Measurements from ENCODE around the gene TSPAN10. TPM values are rescaled to one million over a fixed set of nuclear protein-coding genes. Genes with fewer than 3 reads are reported as not detected.

The TSPAN10 gene
- total and polyA plus RNA-seq, 2 of the 13 experiments (the other 11 are each of a cell fraction or from before 2014, with no cell fraction given) = 0.54 to 0.75 TPM

- intact Hi-C loops (cut with micrococcal nuclease; ENCODE audit: unreplicated experiment) = no loop called here
- 98% methylated on average over 14 of the region's 14 CpGs for WGBS (ENCODE audit: low lambda C conversion rate)
- DNase-seq (ENCODE audit: low spot score) = no peak
- no peaks in the 10 kb centered on the region for H3K4me1 ChIP-seq (ENCODE audit: insufficient read depth, low read length)
- peaks cover 44 to 81% of the 10 kb centered on the region in 2 experiments for H3K36me3 ChIP-seq (replicated peaks in 1 of 2; ENCODE audit: control insufficient read depth in 1 of 2, insufficient read depth in 2 of 2, low read length in 2 of 2)
- no peak overlapping the region for H3K27ac ChIP-seq (ENCODE audit: extremely low read length, insufficient read depth, low read length)
- H3K27me3 ChIP-seq (ENCODE audit: control insufficient read depth in 1 of 2, insufficient read depth in 2 of 2, low read length in 2 of 2) = no peaks in the 10 kb centered on the region
- H3K4me2 ChIP-seq (ENCODE audit: low read depth, low read length) = no peak overlapping the region
- no peak overlapping the region for H3K9ac ChIP-seq (ENCODE audit: insufficient read depth, low read depth, low read length)
- BruUV-seq (replicated peaks) = no TSS peak
- H3K79me2 ChIP-seq (ENCODE audit: insufficient read depth, low read length) = no peaks in the 10 kb centered on the region
- no peak for FAIRE-seq
- no peak for ATAC-seq
- ChIA-PET POLR2A (no interaction called here), CTCF (ENCODE audit: low intra/inter-chr PET ratio, low total read pairs) (no interaction called here)
- in situ Hi-C loops (cut with HindIII; ENCODE audit: extremely low pct_ligation_motif_present, low pct_unique_long_range_greater_than_20kb) = no loop called here
- no peak overlapping the region for H2AFZ ChIP-seq (ENCODE audit: low read length)
- no peaks in the 10 kb centered on the region for H3K9me3 ChIP-seq (ENCODE audit: low read length)
- no peak overlapping the region for H3K4me3 ChIP-seq (replicated peaks in 1 of 3; ENCODE audit: insufficient read depth in 1 of 3, low read depth in 2 of 3, low read length in 3 of 3)
- H4K20me1 ChIP-seq (ENCODE audit: insufficient read depth, low read length) = no peaks in the 10 kb centered on the region
- TF ChIP-seq BCL3 (CRISPR knock-in tag; IDR thresholded peaks at IDR 0.05) = no peak
- no peak for TF ChIP-seq GFI1 (CRISPR knock-in tag; IDR thresholded peaks at IDR 0.05; ENCODE audit: borderline replicate concordance)
- no peak for TF ChIP-seq MAF1 (CRISPR knock-in tag; IDR thresholded peaks at IDR 0.05; ENCODE audit: borderline replicate concordance)
- no peak for TF ChIP-seq ZBTB10 (CRISPR knock-in tag; IDR thresholded peaks at IDR 0.05; ENCODE audit: borderline replicate concordance)
- no peak for TF ChIP-seq MIXL1 (CRISPR knock-in tag; IDR thresholded peaks at IDR 0.05)
- no peak for TF ChIP-seq ZBTB44 (CRISPR knock-in tag; IDR thresholded peaks at IDR 0.05)
- TF ChIP-seq ZSCAN12 (CRISPR knock-in tag; IDR thresholded peaks at IDR 0.05) = no peak
- TF ChIP-seq ZBED4 (CRISPR knock-in tag; IDR thresholded peaks at IDR 0.05; ENCODE audit: borderline replicate concordance) = no peak
- TF ChIP-seq RORA (CRISPR knock-in tag; IDR thresholded peaks at IDR 0.05) = no peak
- TF ChIP-seq MXD3 (CRISPR knock-in tag; IDR thresholded peaks at IDR 0.05) = no peak
- TF ChIP-seq RFXANK (CRISPR knock-in tag; IDR thresholded peaks at IDR 0.05) = no peak
- no peak for TF ChIP-seq ZKSCAN5 (CRISPR knock-in tag; IDR thresholded peaks at IDR 0.05)
- TF ChIP-seq CTCF (CRISPR knock-in tag; IDR thresholded peaks at IDR 0.05) = no peak
Observed at GRCh38 chr17:81591971-81592370, 45.0 kb upstream of the TSPAN10 start.

All from HepG2 (cell line).